Activated T-cell treated with anti-CD3 and anti-CD28 coated beads for 1 hour (primary cell): Measurements from ENCODE around the gene CCDC201.
A peak's percentile ranks its signal among the peaks of the same experiment; 100 is the strongest.

Source experiments
- DNase-seq: peaks from one replicate; pipeline ENCODE4 v3.0.0-alpha.2; 2020; ENCODE audit warnings: low read depth

CCDC201 gene

DNA sequence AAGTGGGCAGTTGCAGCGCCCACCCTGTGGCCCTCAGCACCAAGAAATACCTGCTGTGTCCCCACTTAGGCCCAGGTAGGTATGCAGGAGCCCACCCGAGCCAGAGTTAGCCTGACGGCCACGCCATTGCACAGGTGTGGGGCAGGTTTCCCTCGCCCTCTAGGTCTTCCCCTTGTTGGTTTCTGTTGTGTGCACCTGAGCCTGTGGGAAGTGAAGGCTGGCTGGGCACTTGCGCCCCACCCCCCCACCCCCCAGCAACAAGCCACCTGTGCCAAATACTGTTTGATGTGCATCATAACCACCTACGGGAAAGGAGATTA is at the start of gene CCDC201:
Gene CCDC201 (minus strand): TSS at position 48 of the 320 bp plus-strand sequence. CDS start 75 bp downstream, outside the sequence.
- no peak for DNase-seq

GRCh38 chr7:45921699-45922519 is 49.0 kb upstream of the CCDC201 start:
- DNase-seq: no peak

- DNase-seq: no peak
Measured at GRCh38 chr7:45921381-45921698, 48.5 kb upstream of the CCDC201 start.

DNA sequence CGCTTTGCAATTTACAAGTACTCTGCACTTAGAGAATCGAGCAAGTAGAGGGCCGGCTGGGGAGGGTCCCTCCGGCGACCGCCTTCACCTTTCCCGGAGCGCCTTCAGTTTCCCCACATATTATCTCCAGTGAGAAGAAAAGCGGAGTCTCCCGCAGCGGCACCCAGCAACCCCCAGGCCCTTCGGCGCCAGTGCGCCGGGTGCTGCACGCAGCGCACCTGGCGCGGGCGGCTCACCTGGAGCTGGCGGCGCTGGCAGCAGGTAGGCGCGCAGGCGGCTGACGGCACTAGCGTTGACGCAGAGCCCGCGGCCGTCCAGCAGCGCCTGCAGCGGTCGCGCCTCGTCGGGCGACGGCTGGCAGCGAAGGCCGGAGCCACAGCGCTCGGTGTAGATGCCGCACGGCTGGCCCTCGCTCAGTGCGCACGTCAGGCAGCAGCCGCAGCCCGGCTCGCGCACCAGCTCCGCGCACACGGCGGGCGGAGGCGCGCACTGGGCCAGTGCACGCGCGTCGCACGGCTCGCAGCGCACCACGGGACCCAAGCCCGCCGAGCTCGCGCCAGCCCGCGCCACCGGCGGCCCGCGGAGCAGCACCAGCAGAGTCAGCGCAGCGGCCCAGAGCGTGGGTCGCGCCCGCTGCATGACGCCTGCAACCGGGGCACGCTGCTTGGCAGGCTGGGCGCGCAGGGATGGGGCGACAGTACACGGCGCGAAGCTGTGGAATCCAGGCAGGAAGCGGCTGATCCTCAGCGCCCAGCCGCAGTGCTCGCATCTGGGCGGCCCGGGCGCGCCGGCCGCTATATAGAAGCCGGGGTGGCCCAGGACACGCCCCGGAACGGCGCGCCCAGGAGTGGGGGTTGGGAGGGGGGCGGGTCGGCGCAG is 47.9 kb upstream of the CCDC201 start, which contains the start of gene IGFBP3:
Gene IGFBP3 (minus strand): TSS at position 771 of the 879 bp plus-strand sequence. CDS start 132 bp downstream, at position 639.
- DNase-seq: no peak

GRCh38 chr7:45919993-45920459 is 47.1 kb upstream of the CCDC201 start:
- no peak for DNase-seq

- no peak for DNase-seq
Measured at GRCh38 chr7:45919231-45919784, 46.4 kb upstream of the CCDC201 start.

- no peak for DNase-seq
Measured at GRCh38 chr7:45918556-45918955, 45.7 kb upstream of the CCDC201 start.

- DNase-seq: peak; percentile 68
Measured at GRCh38 chr7:45917658-45918057, 44.8 kb upstream of the CCDC201 start.

DNA sequence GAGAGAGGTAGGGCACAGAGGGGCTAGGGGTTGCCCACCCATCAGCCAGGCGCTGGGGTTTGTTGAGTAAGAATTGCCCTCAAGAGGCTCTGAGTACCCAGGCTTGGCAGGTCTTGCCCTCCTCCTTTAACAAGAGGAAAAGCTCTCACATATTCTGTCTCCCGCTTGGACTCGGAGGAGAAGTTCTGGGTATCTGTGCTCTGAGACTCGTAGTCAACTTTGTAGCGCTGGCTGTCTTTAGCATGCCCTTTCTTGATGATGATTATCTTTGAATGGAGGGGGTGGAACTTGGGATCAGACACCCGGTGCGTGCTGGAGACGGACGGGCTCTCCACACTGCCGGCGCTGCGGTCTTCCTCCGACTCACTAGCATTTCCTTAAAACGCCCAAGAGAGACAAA is 44.2 kb upstream of the CCDC201 start:
- no peak for DNase-seq

DNA sequence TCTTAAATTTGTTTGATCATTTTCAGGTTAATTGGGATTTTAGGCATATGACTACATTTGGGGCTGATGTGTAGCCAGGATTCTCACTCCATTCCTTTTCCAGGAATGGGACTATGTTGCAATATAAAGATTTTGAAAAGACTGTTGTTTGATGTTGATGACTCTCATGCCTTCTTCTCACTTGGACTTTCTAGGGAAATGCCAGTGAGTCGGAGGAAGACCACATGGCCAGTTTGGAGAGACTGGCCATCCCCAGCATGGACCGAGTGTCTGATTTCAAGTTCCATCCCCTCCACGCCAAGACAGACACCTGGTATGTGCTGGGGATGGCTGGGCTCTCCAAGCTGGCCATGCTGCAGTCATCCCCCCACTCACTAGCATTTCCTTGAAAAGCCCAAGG is 42.7 kb upstream of the CCDC201 start:
- no peak for DNase-seq

DNA sequence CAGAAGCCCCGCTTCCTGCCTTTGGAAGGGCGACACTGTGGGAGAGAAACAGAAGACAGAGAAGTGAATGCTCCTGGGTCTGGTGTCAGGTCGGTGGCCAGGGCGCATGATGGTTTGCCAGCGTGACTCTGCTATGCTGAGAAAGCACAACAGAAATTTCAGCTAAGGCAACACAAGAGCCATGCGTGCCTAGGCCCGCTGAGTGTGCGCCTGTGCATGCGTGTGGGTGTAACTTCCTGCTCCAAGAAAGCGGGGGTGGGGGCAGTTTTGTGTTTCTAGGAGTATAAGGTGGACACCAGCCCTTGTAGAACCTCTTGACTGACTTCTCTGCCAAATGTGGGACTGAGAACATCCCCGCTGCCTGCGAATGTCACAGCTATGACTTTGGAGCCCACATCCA is 42.0 kb upstream of the CCDC201 start:
- no peak for DNase-seq

DNA sequence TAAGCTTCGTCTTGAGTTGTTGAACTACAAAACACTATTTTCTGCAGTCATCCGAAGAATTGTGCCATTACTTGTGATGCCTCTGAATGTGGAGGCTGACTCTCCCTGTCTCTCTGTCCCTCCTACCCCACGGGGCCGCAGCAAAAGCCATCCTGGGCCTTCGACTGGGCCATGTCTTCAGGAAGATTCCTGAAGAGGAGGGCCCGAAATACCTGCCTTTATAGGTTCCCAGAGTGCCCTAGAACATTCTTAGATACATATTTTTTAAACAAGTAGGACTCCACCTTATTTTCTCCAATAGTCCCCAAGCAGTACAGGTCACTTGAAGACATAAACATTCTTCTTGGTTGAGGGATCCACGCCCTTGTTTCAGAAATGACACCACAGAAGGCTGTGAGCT is 40.1 kb upstream of the CCDC201 start:
- DNase-seq: no peak

DNA sequence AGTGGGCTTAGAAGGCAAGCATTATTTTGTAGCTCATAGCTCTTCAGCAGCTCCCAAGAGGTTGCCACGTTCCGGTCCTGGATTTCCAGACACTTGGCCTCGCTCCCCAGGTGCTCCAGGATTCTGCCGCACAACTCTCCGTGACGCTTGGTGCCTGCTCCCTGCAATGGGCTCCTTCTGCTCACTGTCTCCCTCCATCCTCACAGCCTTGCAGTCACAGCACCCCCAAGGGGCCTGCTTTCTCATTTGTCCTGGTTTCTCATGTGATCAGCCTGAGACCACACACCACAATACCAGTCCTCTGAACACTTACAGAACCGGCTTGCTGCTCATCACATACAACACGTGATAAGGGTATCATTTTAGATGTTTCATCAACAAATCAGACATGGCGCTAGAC is 38.4 kb upstream of the CCDC201 start:
- no peak for DNase-seq

- no peak for DNase-seq
Measured at GRCh38 chr7:45910855-45911254, 38.0 kb upstream of the CCDC201 start.

DNA sequence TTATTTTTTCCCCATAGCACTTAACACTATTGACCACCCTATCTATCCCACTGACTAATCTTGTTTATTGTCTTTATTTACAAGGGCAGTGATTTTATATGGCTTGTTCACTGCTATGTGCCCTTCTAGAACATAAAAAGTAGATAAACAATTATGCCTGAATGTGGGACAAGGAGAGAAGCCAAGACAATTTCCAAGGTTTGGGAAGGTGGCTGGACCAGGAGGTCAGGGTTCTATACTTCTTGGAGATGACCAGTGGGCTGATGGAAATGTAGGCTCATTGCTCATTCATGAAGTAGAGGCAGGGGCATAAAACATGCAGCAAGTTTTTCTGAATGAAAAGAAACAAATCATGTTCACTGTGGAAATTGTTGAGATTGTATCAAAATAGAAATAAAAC is 36.7 kb upstream of the CCDC201 start:
- no peak for DNase-seq

GRCh38 chr7:45902820-45903219 is 29.9 kb upstream of the CCDC201 start:
- no peak for DNase-seq

DNA sequence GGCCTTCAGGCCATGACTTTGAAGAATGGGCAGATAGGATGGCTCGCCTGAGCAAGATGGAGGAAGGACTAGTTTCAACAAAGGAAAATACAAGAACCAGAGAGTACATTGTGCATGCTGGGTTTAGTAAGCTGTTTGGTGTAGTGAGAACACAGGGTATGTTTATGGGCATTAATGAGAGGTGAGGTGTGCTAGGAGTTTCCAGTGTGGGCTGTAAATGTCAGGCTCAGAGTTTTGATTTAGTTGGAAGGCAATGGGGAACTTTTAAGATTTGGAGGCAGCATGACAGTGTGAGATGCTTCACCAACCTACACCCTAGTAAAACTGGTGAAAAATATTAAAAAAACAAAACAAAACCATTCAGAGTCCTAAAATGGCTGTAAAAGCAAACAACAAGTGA is 28.7 kb upstream of the CCDC201 start:
- no peak for DNase-seq

GRCh38 chr7:45898222-45898621 is 25.3 kb upstream of the CCDC201 start:
- DNase-seq: no peak

DNA sequence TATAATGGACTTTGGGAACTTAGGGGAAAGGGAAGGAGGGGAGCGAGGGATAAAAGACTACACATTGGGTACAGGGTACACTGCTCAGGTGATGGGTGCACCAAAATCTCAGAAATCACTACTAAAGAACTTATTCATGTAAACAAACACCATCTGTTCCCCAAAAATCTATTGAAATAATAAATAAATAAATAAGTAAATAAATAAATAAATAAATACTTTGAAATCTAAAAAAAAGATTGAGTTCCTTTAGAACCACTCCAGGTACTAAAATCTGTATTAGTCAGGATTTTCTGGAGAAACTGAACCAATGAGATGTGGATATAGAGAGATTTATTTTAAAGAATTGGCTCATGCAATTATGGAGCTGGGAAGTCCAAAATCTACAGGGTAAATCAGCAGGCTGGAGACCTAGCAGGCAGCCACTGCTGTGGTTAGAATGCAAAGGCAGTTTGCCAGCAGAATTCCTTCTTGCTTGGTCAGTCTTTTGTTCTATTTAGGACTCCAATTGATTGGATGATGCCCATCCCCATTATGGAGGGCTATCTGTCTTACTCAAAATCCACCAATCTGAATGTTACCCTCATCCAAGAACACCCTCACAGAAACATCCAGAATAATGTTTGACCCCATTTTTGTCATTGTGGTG is 24.3 kb upstream of the CCDC201 start:
- no peak for DNase-seq

GRCh38 chr7:45894665-45895062 is 21.8 kb upstream of the CCDC201 start:
- no peak for DNase-seq

- DNase-seq: no peak
Measured at GRCh38 chr7:45893996-45894664, 21.2 kb upstream of the CCDC201 start.
